ENCODE data around the gene ASPG. TPM values are rescaled to one million over a fixed set of nuclear protein-coding genes. Genes with fewer than 3 reads are reported as not detected.

Gene ASPG
- total RNA-seq, 1 donor from 2014 or later = not detected

- H3K4me3 ChIP-seq (ENCODE audit: low read depth, low read length) = no peak overlapping the region
- no peaks in the 10 kb centered on the region for H3K36me3 ChIP-seq (ENCODE audit: control insufficient read depth, insufficient read depth, low read length)
- DNase-seq (ENCODE audit: low read depth) = no peak
- no peak for TF ChIP-seq CTCF (IDR thresholded peaks at IDR 0.05; ENCODE audit: insufficient read depth, low read length, poor library complexity, severe bottlenecking)
- H3K27me3 ChIP-seq (ENCODE audit: control insufficient read depth, insufficient read depth, low read length) = peaks cover 1% of the 10 kb centered on the region
Measured at GRCh38 chr14:104076743-104077142, 8.8 kb upstream of the ASPG start.

- Histone ChIP-seq H3K4me3 (ENCODE audit: low read depth, low read length) (no peak overlapping the region), H3K36me3 (ENCODE audit: control insufficient read depth, insufficient read depth, low read length) (no peaks in the 10 kb centered on the region), H3K27me3 (ENCODE audit: control insufficient read depth, insufficient read depth, low read length) (peaks cover 5% of the 10 kb centered on the region)
- peak; percentile 72 for DNase-seq (ENCODE audit: low read depth)
- TF ChIP-seq CTCF (IDR thresholded peaks at IDR 0.05; ENCODE audit: insufficient read depth, low read length, poor library complexity, severe bottlenecking) = peak; percentile 100
Measured at GRCh38 chr14:104078031-104078455, 7.5 kb upstream of the ASPG start.

GRCh38 chr14:104080376-104081260 is 4.9 kb upstream of the ASPG start:
- DNase-seq (ENCODE audit: low read depth) = no peak
- peaks cover 14% of the 10 kb centered on the region for H3K27me3 ChIP-seq (ENCODE audit: control insufficient read depth, insufficient read depth, low read length)
- H3K36me3 ChIP-seq (ENCODE audit: control insufficient read depth, insufficient read depth, low read length) = no peaks in the 10 kb centered on the region
- no peak overlapping the region for H3K4me3 ChIP-seq (ENCODE audit: low read depth, low read length)
- no peak for TF ChIP-seq CTCF (IDR thresholded peaks at IDR 0.05; ENCODE audit: insufficient read depth, low read length, poor library complexity, severe bottlenecking)

- H3K4me3 ChIP-seq (ENCODE audit: low read depth, low read length) = no peak overlapping the region
- DNase-seq (ENCODE audit: low read depth) = no peak
- TF ChIP-seq CTCF (IDR thresholded peaks at IDR 0.05; ENCODE audit: insufficient read depth, low read length, poor library complexity, severe bottlenecking) = no peak
- no peaks in the 10 kb centered on the region for H3K36me3 ChIP-seq (ENCODE audit: control insufficient read depth, insufficient read depth, low read length)
- H3K27me3 ChIP-seq (ENCODE audit: control insufficient read depth, insufficient read depth, low read length) = peaks cover 21% of the 10 kb centered on the region
Measured at GRCh38 chr14:104081261-104081835, 4.2 kb upstream of the ASPG start.

- H3K27me3 ChIP-seq (ENCODE audit: control insufficient read depth, insufficient read depth, low read length) = peaks cover 28% of the 10 kb centered on the region
- DNase-seq (ENCODE audit: low read depth) = no peak
- TF ChIP-seq CTCF (IDR thresholded peaks at IDR 0.05; ENCODE audit: insufficient read depth, low read length, poor library complexity, severe bottlenecking) = no peak
- no peak overlapping the region for H3K4me3 ChIP-seq (ENCODE audit: low read depth, low read length)
- H3K36me3 ChIP-seq (ENCODE audit: control insufficient read depth, insufficient read depth, low read length) = no peaks in the 10 kb centered on the region
Measured at GRCh38 chr14:104081951-104082464, 3.5 kb upstream of the ASPG start.
